ENCODE data around the gene PRDM16. TPM values are rescaled to one million over a fixed set of nuclear protein-coding genes. Genes with fewer than 3 reads are reported as not detected.

PRDM16 gene
- total and polyA plus RNA-seq, 2 of the 13 experiments (the other 11 are each of a cell fraction or from before 2014, with no cell fraction given): 0.15 to 0.81 TPM

GRCh38 chr1:3330771-3331245, 261.8 kb downstream of the PRDM16 start (continued):
- no peak for TF ChIP-seq ZBTB43 (CRISPR knock-in tag; conservative IDR thresholded peaks at IDR 0.05)
- TF ChIP-seq GFI1 (CRISPR knock-in tag; IDR thresholded peaks at IDR 0.05; ENCODE audit: borderline replicate concordance): peak; percentile 22; the same call in 1 of the 2 replicates
- no peak for TF ChIP-seq ADNP (CRISPR knock-in tag; IDR thresholded peaks at IDR 0.05)
- TF ChIP-seq ZNF589 (CRISPR knock-in tag; conservative IDR thresholded peaks at IDR 0.05): no peak
- TF ChIP-seq TCF7 (IDR thresholded peaks at IDR 0.05; ENCODE audit: low read depth): 0 out of 2 replicates have a peak, but pooled peaks have one; percentile 15
- no peak for TF ChIP-seq ARHGAP35 (CRISPR knock-in tag; IDR thresholded peaks at IDR 0.05; ENCODE audit: borderline replicate concordance)
- TF ChIP-seq MYPOP (CRISPR knock-in tag; IDR thresholded peaks at IDR 0.05): no peak
- no peak for TF ChIP-seq ATF7 (IDR thresholded peaks at IDR 0.05)
- TF ChIP-seq ATF7 (CRISPR knock-in tag; IDR thresholded peaks at IDR 0.05): no peak
- peak; percentile 73 for TF ChIP-seq NR2F6 (IDR thresholded peaks at IDR 0.05)
- TF ChIP-seq NR2F6 (CRISPR knock-in tag; IDR thresholded peaks at IDR 0.05): peak; percentile 84
- peak; percentile 32; the same call in 1 of the 2 replicates for TF ChIP-seq TARDBP (CRISPR knock-in tag; IDR thresholded peaks at IDR 0.05)
- no peak for TF ChIP-seq MTA3 (CRISPR knock-in tag; IDR thresholded peaks at IDR 0.05)
- TF ChIP-seq ZNF281 (CRISPR knock-in tag; IDR thresholded peaks at IDR 0.05; ENCODE audit: borderline replicate concordance): no peak; the same call in 1 of the 2 replicates
- TF ChIP-seq KDM2A (CRISPR knock-in tag; IDR thresholded peaks at IDR 0.05; ENCODE audit: borderline replicate concordance, low read depth): no peak
- TF ChIP-seq ZNF615 (CRISPR knock-in tag; IDR thresholded peaks at IDR 0.05; ENCODE audit: borderline replicate concordance): no peak
- TF ChIP-seq ZSCAN21 (CRISPR knock-in tag; IDR thresholded peaks at IDR 0.05; ENCODE audit: borderline replicate concordance): no peak
- TF ChIP-seq ZFX (CRISPR knock-in tag; IDR thresholded peaks at IDR 0.05; ENCODE audit: low read depth): peak; percentile 82
- TF ChIP-seq TFDP1 (CRISPR knock-in tag; IDR thresholded peaks at IDR 0.05; ENCODE audit: borderline replicate concordance): no peak; the same call in 1 of the 2 replicates
- TF ChIP-seq ARID5B (CRISPR knock-in tag; IDR thresholded peaks at IDR 0.05): peak; percentile 30; the same call in 1 of the 2 replicates
- no peak for TF ChIP-seq ZNF850 (CRISPR knock-in tag; conservative IDR thresholded peaks at IDR 0.05)
